Colonic mucosa (tissue), 4 donors: ENCODE results near the gene CAMK1G. TPM values are rescaled to one million over a fixed set of nuclear protein-coding genes. Genes with fewer than 3 reads are reported as not detected.
A peak's percentile ranks its signal among the peaks of the same experiment; 100 is the strongest.

Experiments used
- DNase-seq: peaks from one replicate; pipeline ENCODE4 v3.0.0-alpha.2; 2020
- H3K27ac ChIP-seq: fragments of 200-600 bp; one replicate; pipeline ENCODE4 v1.8.0; 2021
- H3K27me3 ChIP-seq: fragments of 200-600 bp; one replicate; pipeline ENCODE4 v1.8.0; 2021
- H3K36me3 ChIP-seq: fragments of 200-600 bp; one replicate; pipeline ENCODE4 v1.8.0; 2021
- H3K4me1 ChIP-seq: fragments of 200-600 bp; one replicate; pipeline ENCODE4 v1.8.0; 2021; ENCODE audit warnings: mild to moderate bottlenecking
- H3K4me3 ChIP-seq: fragments of 200-600 bp; one replicate; pipeline ENCODE4 v1.8.0; 2021
- H3K9ac ChIP-seq, 2 donors: one replicate each; pipeline ENCODE4 v1.7.0; 2013; ENCODE audit warnings: control low read depth in 2 of 2, low read depth in 2 of 2, low read length in 2 of 2
- H3K9me3 ChIP-seq: fragments of 200-600 bp; one replicate; pipeline ENCODE4 v1.8.0; 2021
- intact Hi-C: fragments of 100-400 bp; cut with DNase I; formaldehyde crosslinking; loops from one replicate; pipeline ENCODE4 v1.14.1; 2022
- total RNA-seq, 2 donors: library from RNA; stranded (reverse); fragmentation: NEBNext Ultra II Directional in 1 of 2; extraction: Animal tissue kit (Norgen Biotek cat#: 25700) in 1 of 2; gene quantifications; one replicate each; pipeline ENCODE4 v1.2.1, GENCODE V29; 2021
- TF ChIP-seq, protein P1 (sequence below): fragments of 200-600 bp; IDR thresholded peaks from one replicate; pipeline ENCODE4 v1.8.0; 2022; ENCODE audit warnings: antibody characterized with exemption, mild to moderate bottlenecking
- donor health status: healthy.
- donor health status: DM: no; HTN: no; CAD: no.
- donor health status: DM: no; HTN: no; CAD: no.

Gene CAMK1G
- total RNA-seq, 2 donors from 2014 or later, result 0.21 TPM; not detected in 1

- Histone ChIP-seq H3K27ac (no peak overlapping the region), H3K4me3 (no peak overlapping the region), H3K4me1 (no peaks in the 10 kb centered on the region), H3K9me3 (no peaks in the 10 kb centered on the region), H3K36me3 (no peaks in the 10 kb centered on the region), H3K9ac (no peak overlapping the region), H3K27me3 (no peaks in the 10 kb centered on the region)
- TF ChIP-seq, protein P1, sequence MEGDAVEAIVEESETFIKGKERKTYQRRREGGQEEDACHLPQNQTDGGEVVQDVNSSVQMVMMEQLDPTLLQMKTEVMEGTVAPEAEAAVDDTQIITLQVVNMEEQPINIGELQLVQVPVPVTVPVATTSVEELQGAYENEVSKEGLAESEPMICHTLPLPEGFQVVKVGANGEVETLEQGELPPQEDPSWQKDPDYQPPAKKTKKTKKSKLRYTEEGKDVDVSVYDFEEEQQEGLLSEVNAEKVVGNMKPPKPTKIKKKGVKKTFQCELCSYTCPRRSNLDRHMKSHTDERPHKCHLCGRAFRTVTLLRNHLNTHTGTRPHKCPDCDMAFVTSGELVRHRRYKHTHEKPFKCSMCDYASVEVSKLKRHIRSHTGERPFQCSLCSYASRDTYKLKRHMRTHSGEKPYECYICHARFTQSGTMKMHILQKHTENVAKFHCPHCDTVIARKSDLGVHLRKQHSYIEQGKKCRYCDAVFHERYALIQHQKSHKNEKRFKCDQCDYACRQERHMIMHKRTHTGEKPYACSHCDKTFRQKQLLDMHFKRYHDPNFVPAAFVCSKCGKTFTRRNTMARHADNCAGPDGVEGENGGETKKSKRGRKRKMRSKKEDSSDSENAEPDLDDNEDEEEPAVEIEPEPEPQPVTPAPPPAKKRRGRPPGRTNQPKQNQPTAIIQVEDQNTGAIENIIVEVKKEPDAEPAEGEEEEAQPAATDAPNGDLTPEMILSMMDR, result no peak
- intact Hi-C loops, result loop anchor here (5.0 kb wide), 2 partner anchors 50 to 170 kb away; no protein-coding TSS in a partner anchor
- no peak for DNase-seq
Measured at GRCh38 chr1:209577346-209577745, 6.2 kb upstream of the CAMK1G start.

DNA sequence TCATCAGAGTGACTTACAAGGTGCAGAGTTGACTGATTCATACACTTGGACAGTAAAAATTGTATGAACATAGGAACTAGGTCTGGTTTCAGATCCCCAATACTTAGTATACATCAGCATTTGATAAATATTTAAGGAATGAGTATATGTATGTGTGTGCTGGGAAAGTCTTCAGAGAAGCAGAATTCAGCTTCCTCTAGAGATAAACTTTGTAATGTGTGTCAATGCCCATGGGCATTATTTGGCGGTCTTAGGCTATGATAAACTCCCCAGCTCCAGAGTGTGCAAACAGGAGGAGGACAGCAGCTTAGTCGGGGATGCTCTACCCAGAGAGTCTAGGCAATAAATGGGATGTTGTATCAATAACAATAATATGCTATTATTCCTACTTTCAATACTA lies 2.9 kb upstream of the CAMK1G start:
- no peak overlapping the region for H3K27ac ChIP-seq
- intact Hi-C loops, result no loop called here
- no peaks in the 10 kb centered on the region for H3K36me3 ChIP-seq
- TF ChIP-seq, protein P1, result no peak
- H3K9me3 ChIP-seq, result no peaks in the 10 kb centered on the region
- H3K4me1 ChIP-seq, result no peaks in the 10 kb centered on the region
- no peak overlapping the region for H3K4me3 ChIP-seq
- no peak overlapping the region for H3K9ac ChIP-seq
- peaks cover 11% of the 10 kb centered on the region for H3K27me3 ChIP-seq
- DNase-seq, result no peak

DNA sequence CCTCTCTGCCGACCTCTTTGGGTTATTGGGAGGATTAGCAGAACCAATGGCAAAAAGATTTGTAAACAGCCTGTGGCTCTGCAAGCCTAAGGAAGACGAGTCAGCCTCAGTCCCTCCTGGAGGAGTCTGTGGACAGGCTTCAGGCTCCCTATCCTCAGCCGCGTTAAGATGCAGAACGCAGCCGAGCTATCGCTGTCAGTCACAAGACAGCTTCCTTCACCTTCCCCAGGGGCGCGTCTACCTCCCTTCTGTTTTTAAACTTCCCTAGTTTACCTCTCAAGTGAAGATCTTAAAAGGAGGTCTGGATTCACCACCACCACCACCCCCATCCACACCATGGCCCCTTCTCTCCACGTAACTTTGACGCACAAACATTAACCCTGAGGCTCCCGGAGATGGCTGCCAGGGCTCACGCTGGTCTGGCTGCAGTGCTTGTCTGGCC lies 738 bp downstream of the CAMK1G start:
- DNase-seq, result no peak
- no peak overlapping the region for H3K27ac ChIP-seq
- no peaks in the 10 kb centered on the region for H3K9me3 ChIP-seq
- intact Hi-C loops, result no loop called here
- TF ChIP-seq, protein P1, result no peak
- no peak overlapping the region for H3K9ac ChIP-seq
- H3K4me3 ChIP-seq, result no peak overlapping the region
- H3K36me3 ChIP-seq, result no peaks in the 10 kb centered on the region
- H3K27me3 ChIP-seq, result peaks cover 11% of the 10 kb centered on the region
- H3K4me1 ChIP-seq, result no peaks in the 10 kb centered on the region

DNA sequence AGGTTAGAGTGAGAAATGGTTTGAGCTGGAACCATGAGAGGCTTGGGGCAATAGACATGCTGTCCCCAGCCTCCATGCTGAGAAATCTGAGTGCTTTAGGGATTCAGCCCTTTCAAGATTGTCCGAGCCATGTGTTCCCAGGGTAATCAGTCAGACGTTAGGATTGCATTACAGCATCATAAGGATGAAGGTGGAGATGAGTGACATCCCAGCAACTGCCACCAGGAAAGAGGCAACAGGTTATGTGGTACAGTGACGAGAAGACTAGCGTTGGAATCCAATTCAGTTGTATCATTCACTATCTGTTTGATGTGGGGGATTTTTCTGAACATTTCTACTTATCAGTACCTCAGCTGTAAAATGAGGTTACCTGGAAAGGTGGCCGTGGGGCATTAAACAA lies 1.7 kb downstream of the CAMK1G start:
- no peak overlapping the region for H3K4me3 ChIP-seq
- no peak overlapping the region for H3K9ac ChIP-seq
- no peaks in the 10 kb centered on the region for H3K9me3 ChIP-seq
- no peaks in the 10 kb centered on the region for H3K36me3 ChIP-seq
- intact Hi-C loops, result no loop called here
- peaks cover 11% of the 10 kb centered on the region for H3K27me3 ChIP-seq
- no peak overlapping the region for H3K27ac ChIP-seq
- no peaks in the 10 kb centered on the region for H3K4me1 ChIP-seq
- TF ChIP-seq, protein P1, result no peak
- no peak for DNase-seq

- H3K9me3 ChIP-seq, result no peaks in the 10 kb centered on the region
- intact Hi-C loops, result no loop called here
- TF ChIP-seq, protein P1, result no peak
- no peak overlapping the region for H3K27ac ChIP-seq
- H3K36me3 ChIP-seq, result no peaks in the 10 kb centered on the region
- peaks cover 11% of the 10 kb centered on the region for H3K27me3 ChIP-seq
- no peak overlapping the region for H3K4me3 ChIP-seq
- DNase-seq, result peak; percentile 23
- H3K9ac ChIP-seq, result no peak overlapping the region
- H3K4me1 ChIP-seq, result no peaks in the 10 kb centered on the region
Measured at GRCh38 chr1:209585672-209586071, 2.2 kb downstream of the CAMK1G start.
